MM.1S (cell line): ENCODE measurements around the gene DDR1.
"Not testable (repeated sequence)": the region's sequence is repeated elsewhere in the genome, so short reads cannot be mapped to it uniquely, and the experiment has no call there.

Experiments
- DNase-seq: peaks from one replicate; pipeline ENCODE4 v3.0.0-alpha.2; 2015
- H2AFZ ChIP-seq: fragments of 300-600 bp; sonication (generic); 2 replicates; pipeline ENCODE4 v1.6.0; 2016; ENCODE audit warnings: antibody characterized with exemption, low read length
- H3F3A ChIP-seq: fragments of 300-600 bp; sonication (generic); 2 replicates; pipeline ENCODE4 v1.6.1; 2016; ENCODE audit warnings: mild to moderate bottlenecking, antibody characterized with exemption, low read length, moderate library complexity, mixed read lengths; ENCODE audit not compliant: insufficient read depth
- H3K27ac ChIP-seq: fragments of 300-600 bp; sonication (generic); 2 replicates; pipeline ENCODE4 v1.5.1; 2016; ENCODE audit warnings: mild to moderate bottlenecking, low read length
- H3K27me3 ChIP-seq: fragments of 300-600 bp; sonication (generic); replicated peaks from 2 replicates; pipeline ENCODE4 v1.6.0; 2016; ENCODE audit warnings: low read length; ENCODE audit not compliant: insufficient read depth
- H3K36me3 ChIP-seq: fragments of 300-600 bp; sonication (generic); replicated peaks from 2 replicates; pipeline ENCODE4 v1.6.1; 2016; ENCODE audit warnings: mild to moderate bottlenecking, low read length, mixed read lengths; ENCODE audit not compliant: insufficient read depth
- H3K4me1 ChIP-seq: fragments of 300-600 bp; sonication (generic); 2 replicates; pipeline ENCODE4 v1.6.1; 2016; ENCODE audit warnings: low read length, mixed read lengths
- H3K4me2 ChIP-seq: fragments of 300-600 bp; sonication (generic); 2 replicates; pipeline ENCODE4 v1.6.0; 2016; ENCODE audit warnings: low read depth, low read length
- H3K4me3 ChIP-seq: fragments of 300-600 bp; sonication (generic); 2 replicates; pipeline ENCODE4 v1.5.1; 2016; ENCODE audit warnings: low read length, mixed read lengths
- H3K79me2 ChIP-seq: fragments of 300-600 bp; sonication (generic); 2 replicates; pipeline ENCODE4 v1.6.1; 2016; ENCODE audit warnings: mixed run types, low read length, mixed read lengths
- H3K9ac ChIP-seq: fragments of 300-600 bp; sonication (generic); 2 replicates; pipeline ENCODE4 v1.6.1; 2016; ENCODE audit warnings: low read length, mixed read lengths
- H3K9me2 ChIP-seq: fragments of 300-600 bp; sonication (generic); replicated peaks from 2 replicates; pipeline ENCODE4 v1.6.1; 2016; ENCODE audit warnings: mild to moderate bottlenecking, low read length, mixed read lengths; ENCODE audit not compliant: insufficient read depth
- H3K9me3 ChIP-seq: fragments of 300-600 bp; sonication (generic); replicated peaks from 2 replicates; pipeline ENCODE4 v1.6.1; 2016; ENCODE audit warnings: mild to moderate bottlenecking, low read length, mixed read lengths; ENCODE audit not compliant: insufficient read depth
- H4K20me1 ChIP-seq: fragments of 300-600 bp; sonication (generic); 2 replicates; pipeline ENCODE4 v1.6.1; 2016; ENCODE audit warnings: mild to moderate bottlenecking, low read length, moderate library complexity, mixed read lengths; ENCODE audit not compliant: insufficient read depth
- CTCF ChIP-seq: fragments of 300-600 bp; sonication (generic); IDR thresholded peaks from 2 replicates; pipeline ENCODE4 v1.5.1; 2016; ENCODE audit warnings: antibody characterized with exemption, low read length, mixed read lengths
- EZH2 ChIP-seq: fragments of 300-600 bp; sonication (generic); optimal IDR thresholded peaks from 2 replicates; pipeline ENCODE3; 2017; ENCODE audit warnings: low read depth, mild to moderate bottlenecking, antibody characterized with exemption, low read length, mixed read lengths
- EZH2phosphoT487 ChIP-seq: fragments of 300-600 bp; sonication (generic); IDR thresholded peaks from 2 replicates; pipeline ENCODE4 v1.6.1; 2018; ENCODE audit warnings: antibody characterized with exemption, low read length

Gene DDR1

GRCh38 chr6:30873137-30873640, 11.1 kb upstream of the DDR1 start:
- Histone ChIP-seq H3K9ac (no peak overlapping the region), H3K4me1 (no peaks in the 10 kb centered on the region; the same call in 1 of the 2 replicates), H3K27me3 (peaks cover 4% of the 10 kb centered on the region), H3K9me2 (no peaks in the 10 kb centered on the region), H3K36me3 (no peaks in the 10 kb centered on the region), H3K4me2 (no peak overlapping the region), H2AFZ (no peak overlapping the region), H3F3A (no peaks in the 10 kb centered on the region), H3K4me3 (no peak overlapping the region), H3K9me3 (no peaks in the 10 kb centered on the region), H4K20me1 (no peaks in the 10 kb centered on the region), H3K79me2 (no peaks in the 10 kb centered on the region), H3K27ac (no peak overlapping the region)
- TF ChIP-seq EZH2phosphoT487 (no peak), CTCF (no peak), EZH2 (no peak)
- DNase-seq, result no peak

GRCh38 chr6:30873795-30874194, 10.5 kb upstream of the DDR1 start:
- not testable (repeated sequence) for H3F3A ChIP-seq, H3K9me2 ChIP-seq, H3K9me3 ChIP-seq, DNase-seq, H3K27ac ChIP-seq, H3K9ac ChIP-seq, H3K27me3 ChIP-seq, H3K4me1 ChIP-seq, H3K4me2 ChIP-seq, H2AFZ ChIP-seq, H4K20me1 ChIP-seq, H3K36me3 ChIP-seq, H3K79me2 ChIP-seq, H3K4me3 ChIP-seq

- Histone ChIP-seq H3K4me1 (no peaks in the 10 kb centered on the region; the same call in 1 of the 2 replicates), H3K27ac (no peak overlapping the region), H3F3A (no peaks in the 10 kb centered on the region), H2AFZ (no peak overlapping the region), H3K9me2 (no peaks in the 10 kb centered on the region), H3K36me3 (no peaks in the 10 kb centered on the region), H3K9me3 (no peaks in the 10 kb centered on the region), H3K4me3 (no peak overlapping the region), H3K4me2 (no peak overlapping the region), H4K20me1 (no peaks in the 10 kb centered on the region), H3K9ac (no peak overlapping the region), H3K79me2 (no peaks in the 10 kb centered on the region), H3K27me3 (peaks cover 4% of the 10 kb centered on the region)
- TF ChIP-seq EZH2 (no peak), EZH2phosphoT487 (no peak), CTCF (no peak)
- DNase-seq, result no peak
Observed at GRCh38 chr6:30875244-30876038, 8.9 kb upstream of the DDR1 start.
